HG03520 (cell line): Measurements from ENCODE around the gene VGLL4.

Experiments used
- ATAC-seq: cut with Tn5 transposase; IDR thresholded peaks from one replicate; pipeline ENCODE4 v1.9.1; 2021; ENCODE audit warnings: mild to moderate bottlenecking, moderate library complexity; ENCODE audit not compliant: unreplicated experiment

The VGLL4 gene

DNA sequence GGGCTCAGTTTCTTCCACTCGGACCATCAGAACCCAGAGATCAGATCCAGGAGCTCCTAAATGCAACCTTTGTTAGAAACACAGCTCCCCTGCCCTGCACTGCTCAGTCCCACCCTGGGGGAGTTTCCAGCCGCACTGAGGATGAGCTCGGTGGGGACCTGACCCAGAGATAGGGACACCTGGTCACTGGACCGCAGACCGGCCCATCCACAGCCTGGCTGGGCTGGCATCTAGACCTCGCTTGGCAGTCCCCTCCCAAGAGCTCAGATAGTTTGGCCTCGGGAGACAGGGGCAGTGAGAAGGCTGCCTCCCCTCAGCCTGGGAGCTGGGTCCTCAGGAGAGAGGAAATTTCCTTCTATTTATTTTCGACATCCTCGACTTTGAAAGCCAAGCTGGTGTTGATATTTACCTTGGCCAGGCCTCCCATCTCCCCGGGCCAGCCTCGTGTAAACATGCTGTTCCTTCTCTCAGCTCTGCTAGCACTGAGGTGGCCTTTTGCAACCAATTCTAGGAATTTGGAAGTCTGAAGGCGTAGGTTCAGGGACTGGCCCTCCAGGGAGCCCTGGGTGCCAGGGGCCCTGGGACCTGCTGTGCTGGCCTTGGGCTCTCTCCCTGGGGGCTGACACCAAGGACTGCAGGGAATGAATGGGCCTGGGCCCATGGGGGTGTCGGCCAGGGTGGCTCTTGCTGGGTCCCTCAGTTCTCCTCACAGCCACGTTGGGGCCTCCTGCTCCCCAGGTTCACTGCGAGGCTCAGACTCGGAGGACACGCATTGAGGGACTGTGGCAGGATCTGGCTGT, 90.1 kb downstream of the VGLL4 start:
- no peak for ATAC-seq

DNA sequence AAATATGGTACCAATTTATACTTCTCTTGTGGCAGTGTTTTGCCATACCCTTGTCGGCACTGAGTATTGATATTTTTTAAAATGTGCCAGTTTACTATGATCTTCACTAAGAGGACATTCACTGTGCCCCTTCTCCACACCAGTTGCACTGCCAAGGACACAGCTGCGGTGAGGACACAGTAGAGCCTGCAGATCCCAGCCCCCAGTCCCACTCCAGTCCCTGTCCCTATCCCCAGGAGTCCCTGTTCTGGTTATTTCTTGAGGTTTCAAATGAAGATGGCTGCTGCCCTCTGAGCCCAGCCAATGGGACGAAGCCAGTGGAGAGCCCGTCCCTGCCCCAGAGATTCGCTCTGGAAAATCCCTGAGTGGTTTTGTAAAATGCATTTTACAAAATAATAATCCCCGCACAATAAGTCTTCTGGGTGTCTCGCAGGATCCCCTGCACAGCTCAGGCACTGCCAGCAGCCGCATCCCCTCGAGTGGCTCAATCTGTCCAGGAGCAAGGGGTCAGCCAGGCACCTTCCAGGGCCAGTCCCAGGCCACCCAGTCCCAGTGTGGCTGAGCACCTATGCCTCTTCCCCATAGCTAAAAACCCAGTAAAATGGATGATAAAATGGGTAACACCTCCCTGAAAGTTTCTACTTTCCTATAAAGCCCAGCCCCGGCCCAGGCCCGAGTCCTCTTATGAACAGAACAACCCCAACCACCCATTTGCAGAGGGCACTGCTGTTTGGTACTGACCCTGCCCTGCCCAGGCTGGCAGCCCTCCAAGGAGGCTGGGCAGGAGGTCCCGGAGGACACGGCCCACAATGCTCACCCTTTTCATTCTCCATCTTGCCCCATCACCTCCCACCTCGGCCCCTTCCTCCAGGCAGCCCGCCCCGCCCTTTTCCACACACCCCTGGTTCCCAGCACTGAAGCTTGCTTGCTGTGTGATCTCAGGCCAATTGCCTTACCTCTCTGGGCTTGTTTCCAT, 91.1 kb downstream of the VGLL4 start:
- ATAC-seq = no peak

DNA sequence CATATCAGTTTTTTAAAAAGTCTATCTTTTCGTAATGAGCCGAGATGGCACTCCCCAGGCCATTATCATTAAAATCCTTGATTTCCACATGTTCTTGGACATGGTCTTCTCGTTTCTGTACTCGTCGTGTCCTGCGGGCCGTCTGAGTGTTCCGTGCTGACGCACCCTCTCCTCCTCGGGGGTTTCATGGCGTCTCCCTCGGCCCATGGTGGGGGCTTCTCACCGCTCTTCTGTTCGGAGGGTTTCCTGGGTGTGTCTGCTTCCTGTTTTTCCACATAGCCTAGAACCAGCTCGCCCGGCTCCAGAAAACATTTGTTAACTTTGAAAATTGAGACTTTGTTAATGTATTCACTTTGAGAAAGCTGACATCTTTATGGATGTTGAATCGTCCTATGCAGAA, 92.7 kb downstream of the VGLL4 start:
- no peak for ATAC-seq

DNA sequence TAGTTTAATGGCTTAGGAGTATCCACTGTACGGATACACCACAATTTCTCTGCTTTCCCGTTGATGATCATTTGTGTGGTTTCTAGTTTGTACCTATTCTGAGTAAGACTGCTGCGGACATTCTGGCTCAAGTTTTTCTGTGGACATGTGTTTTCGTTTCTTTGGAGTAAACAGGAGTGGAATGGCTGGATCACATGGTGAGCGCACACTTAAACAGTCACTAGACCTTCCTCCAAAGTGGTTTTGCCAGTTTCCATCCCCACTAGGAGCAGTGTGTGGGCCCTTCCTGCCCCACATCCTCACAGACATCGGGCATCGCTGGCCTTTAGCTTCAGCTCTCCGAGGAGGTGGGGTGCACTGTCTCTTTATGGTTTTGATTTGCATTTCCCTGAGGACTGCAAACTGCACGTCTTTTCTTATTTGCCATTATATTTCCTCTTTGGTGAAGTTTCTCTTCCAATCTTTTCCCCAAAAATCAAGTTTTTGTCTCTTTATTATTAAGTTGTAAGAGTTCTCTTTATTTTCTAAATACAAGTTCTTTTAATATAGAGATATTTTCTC, 94.1 kb downstream of the VGLL4 start:
- ATAC-seq = no peak

DNA sequence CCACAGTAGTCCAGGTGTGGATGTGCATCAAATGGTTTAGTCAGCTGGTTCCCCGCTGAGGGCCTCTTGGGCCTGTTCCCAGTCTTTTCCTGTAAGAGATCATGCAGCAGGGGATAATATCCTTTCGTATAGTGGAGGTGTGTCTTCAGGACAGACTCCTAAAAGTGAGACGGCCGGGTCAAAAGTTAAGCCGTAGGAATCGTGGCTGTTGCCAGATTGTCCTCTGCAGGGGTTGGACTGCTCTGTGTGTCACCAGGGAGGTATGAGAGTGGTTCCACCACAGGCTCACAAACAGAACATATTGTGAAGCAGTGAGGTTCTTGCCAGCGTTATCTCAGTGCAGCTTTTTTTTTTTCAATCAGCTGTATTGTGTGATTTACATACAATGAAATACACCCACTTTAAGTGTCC, 95.0 kb downstream of the VGLL4 start:
- no peak for ATAC-seq

DNA sequence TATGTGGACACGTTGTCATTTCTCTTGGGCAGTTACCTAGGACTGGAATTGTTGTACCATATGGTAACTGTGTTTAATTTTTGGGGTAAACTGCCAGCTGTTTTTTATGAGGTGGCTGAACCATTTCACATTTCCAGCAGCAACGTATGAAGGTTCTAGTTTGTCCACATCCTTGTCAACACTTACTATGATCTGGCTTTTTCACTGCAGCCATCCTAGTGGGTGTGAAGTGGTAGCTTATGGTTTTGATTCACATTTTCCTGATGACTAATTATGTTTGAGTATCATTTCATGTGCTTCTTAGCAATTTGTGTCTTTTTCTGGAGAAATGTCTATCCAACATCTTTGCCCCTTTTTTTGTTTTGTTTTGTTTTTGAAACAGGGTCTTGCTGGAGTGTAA, 96.2 kb downstream of the VGLL4 start:
- no peak for ATAC-seq

DNA sequence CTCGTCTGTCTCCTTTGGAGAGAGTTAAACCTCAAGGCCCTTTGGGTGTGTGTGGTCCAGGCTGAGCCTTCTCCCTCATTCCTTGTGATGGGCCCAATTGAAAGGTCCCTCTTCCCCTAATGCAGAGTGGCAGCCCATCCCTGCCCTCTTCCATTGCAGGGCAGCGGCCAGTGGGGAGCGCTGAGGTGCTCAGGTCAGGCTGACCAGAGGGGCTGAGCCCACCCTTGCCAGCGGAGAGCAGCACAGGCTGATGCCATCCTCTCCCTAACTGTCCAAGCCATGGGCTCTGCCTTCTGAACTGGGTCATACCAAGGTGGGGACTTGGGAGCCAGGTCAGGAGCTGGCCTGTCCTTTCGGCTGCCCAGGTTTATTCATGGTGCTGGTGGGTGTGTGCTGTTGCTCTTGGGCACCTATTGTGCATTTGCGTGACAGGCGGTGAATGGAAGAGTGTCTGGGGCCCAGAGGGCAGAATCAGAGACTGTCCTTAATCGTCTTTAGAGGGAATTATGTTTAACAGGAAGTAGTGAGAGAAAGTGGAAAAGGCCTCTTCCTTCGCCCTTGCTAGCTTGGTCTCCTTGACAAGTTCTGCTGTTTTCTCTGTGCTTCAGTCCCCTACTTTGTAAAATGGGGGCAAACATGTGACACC, 96.9 kb downstream of the VGLL4 start:
- no peak for ATAC-seq

DNA sequence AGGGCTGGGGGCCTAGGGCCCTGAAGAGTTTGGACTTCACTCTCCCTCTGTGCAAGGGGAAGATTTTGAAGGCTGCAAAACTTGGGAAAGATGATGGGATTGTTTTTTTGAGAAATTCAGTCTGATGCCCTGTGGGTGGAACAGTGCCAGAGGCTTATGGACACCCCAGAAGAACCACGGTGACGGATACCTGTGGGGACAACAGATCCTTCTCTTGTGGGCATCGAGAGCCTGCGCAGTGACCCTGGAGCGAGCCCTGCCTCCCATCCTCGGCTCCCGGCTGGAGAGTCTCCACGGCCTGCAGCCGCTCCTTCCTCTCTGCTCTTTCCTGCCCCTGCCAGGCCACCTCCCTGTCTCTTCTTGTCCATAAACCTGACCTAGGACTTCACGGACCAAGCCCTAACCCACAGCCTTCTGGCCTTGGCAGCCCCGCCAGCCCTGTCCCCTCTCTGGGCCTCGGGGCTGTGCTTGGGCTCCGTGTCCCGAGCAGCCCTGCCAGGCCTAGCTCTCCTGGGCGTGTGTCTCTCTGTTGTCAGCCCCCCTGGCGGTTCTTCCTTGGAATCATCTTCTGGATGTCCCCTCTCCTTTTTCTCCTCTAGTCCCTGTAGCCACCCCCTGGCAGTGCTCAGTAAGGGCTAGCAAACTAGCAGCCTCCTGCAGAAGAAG, 98.4 kb downstream of the VGLL4 start:
- ATAC-seq = no peak

DNA sequence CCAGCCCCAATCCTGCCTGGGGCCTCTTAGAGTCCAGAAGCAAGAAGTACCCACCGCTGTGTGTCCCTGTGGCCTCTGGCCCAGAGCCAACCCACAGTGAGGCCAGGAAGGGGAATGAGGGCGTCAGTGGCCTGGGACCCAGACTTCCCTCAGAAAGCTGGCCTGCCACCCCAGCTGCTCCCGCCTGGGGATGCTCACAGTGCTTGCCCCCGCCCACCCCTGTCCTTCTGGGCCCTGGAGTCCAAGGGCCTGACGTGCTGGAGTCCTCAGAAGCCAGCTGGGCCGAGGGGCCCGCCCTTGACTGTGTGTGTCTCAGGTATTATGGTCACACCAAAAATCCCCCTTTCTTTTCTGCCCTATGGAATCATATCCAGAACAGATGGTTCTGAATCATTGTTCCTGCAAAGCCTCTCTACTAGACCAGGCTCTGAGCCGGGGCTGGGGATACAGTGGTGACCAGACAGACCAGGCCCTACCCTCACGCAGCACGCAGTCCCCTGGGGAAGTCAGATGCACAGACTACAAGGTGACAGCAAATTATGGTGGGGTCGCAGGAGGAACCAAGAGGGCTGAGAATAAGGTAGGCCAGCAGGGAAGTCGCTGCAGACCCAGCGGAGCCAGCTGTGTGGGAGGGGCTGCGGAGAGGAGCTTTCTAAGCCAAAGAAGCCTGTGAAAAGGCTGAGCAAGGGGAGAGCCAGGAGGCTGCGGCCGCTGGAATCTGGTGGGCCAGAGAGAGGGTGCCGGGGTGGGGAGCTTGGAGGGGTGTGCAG, 99.1 kb downstream of the VGLL4 start:
- no peak for ATAC-seq

DNA sequence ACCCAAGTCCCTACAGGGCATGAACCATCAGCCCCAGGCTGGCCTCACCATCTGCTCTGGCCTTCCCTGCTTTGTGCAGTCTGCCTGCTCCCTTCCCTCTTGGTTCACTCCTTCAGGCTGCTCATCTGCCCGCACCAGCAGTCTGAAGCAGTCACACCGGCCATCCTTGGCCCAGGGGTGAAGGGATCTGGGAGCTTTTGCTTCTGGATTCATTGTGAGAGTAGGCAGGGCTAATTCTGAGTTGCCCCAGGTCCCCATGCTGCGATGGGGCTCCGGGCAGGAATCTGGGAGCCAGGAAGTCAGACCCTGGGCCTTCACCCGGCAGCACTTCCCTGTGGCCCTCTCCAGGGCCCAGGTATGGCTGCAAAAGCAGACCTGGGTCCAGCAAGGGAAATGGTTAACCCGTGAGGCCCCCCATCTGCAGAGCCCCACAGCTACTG, 99.7 kb downstream of the VGLL4 start:
- no peak for ATAC-seq

DNA sequence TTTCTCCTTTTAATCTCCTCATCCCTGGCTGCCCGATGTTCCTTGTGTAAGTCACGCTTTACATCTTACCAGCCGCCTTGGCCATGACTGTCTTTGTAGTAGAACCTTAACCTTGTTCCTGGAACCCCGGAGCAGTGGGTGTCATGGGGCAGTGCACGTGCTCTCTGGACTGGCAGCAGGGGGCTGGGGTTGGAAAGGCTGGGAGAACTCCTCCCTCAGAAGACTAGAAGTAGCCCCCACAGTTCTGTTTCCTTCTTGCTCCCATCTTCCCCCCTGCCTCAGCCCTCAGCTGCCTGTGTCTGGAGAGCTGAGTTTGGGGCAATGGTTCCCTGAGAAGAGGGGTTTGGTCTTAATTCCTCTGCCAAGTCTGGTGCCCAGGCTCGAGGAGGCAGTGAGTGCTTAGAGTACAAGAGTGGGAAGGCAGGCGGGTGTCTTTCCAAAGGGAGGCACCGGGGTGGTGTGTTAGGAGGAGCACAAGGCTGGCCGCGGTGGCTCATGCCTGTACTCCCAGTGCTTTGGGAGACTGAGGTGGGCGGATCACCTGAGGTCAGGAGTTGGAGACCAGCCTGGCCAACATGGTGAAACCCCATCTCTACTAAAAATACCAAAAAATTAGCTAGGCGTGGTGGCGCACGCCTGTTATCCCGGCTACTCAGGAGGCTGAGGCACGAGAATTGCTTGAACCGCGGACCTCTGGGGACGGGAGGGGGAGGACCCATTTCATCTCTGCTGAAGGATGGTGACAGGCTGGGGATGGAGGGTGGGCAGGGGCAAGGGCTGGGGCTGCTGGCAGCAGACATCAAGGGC, 100.4 kb downstream of the VGLL4 start:
- ATAC-seq = no peak

DNA sequence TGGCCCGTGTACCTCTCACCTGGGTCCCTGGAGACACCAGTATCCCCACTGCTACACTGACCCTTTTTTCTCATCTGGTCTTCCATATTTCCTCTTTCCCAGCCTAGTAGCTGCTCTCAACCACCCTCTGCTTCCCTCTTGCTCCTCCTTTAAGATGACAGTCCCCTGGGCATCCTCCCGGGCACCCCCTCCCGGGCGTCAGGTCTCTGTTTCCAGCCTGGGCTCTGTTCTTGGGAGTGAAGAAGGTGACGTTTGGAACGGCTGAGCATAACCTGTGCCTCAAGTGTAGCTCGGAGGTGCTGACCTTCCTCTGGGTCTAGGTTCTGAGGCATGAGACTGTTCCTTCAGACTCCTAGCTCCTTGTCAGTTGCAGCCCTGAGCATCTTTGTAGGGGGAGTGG, 101.2 kb downstream of the VGLL4 start:
- no peak for ATAC-seq

DNA sequence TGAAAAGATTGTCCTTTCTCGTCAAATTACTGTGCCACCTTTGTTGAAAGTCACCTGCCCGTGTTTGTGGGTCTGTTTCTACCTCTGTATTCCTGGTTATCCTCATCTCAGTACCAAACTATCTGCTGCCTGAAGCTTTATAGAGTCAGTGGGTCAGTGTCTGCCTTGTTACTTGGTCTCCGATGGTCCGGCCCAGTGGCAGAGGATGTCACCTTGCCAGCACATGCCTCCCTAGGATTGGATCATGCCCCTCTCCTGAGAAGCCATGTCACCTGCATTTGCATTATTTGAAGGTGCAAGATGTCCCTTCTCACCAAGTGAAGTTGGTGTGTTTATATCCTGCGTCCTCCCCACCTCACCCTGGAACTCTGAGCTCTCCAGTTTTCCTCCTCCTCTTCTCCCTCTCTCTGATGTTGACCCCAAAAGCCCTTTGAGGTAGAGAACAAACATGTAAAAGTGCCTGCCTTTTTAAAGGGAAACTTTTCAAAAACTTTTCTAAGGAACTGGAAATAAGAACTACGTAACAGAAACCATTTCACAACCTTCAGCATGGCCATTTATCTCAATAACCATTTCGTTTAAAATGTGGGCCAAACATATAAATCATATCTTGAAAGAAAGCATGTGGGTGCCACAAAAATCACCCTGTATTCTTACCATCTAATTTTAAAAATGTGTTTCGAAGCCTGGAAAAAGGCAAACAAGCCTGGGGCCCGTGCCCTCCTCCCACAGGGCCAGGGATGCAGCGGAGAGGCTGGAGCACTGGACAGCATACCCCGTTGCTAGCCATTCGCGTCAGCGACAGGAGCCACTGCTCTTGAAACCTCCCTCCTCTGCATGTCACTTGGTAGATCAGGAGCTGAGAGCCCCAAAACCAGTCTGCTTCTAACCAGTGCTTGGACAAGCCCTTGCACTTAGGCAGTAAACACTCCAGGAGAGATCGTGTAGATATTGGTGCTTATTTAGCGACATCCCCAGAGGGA, 102.1 kb downstream of the VGLL4 start:
- no peak for ATAC-seq

DNA sequence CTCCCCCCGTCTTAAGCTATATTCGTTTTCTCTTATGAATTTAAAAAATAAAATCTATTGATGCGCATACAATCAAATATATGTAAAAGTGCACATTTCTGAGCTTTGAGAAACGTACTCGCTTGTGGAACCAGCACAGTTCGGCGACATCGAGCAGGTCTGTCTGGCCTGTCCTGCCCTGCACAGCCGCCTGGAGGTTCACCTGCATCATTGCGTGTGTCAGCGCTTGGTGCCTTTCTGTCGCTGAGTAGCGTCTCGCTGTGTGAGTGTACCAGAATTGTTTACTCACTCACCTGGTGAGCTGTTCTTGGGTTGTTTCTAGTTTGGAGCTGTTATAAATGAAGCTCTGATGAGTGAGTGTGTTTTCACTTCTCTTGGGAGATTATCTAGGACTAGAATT, 104.0 kb downstream of the VGLL4 start:
- ATAC-seq = no peak

DNA sequence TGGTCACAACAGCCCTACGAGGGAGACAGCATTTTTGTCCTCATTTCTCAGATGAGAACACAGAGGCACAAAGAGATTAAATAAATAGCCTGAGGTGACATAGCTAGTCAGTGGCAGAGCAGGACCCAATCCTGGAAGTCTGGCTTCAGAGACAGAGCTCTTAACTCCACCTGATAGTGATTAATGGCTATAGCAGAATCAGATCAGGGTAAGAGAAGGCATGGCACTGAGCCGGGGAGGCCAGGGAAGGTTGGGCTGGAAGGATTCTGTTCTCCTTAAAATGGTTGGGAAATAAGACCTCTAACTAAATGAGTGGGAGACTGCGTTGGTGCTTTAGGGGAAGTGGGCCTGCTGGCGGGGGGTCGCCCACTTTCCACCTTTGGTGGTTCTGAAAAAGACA, 104.5 kb downstream of the VGLL4 start:
- no peak for ATAC-seq

DNA sequence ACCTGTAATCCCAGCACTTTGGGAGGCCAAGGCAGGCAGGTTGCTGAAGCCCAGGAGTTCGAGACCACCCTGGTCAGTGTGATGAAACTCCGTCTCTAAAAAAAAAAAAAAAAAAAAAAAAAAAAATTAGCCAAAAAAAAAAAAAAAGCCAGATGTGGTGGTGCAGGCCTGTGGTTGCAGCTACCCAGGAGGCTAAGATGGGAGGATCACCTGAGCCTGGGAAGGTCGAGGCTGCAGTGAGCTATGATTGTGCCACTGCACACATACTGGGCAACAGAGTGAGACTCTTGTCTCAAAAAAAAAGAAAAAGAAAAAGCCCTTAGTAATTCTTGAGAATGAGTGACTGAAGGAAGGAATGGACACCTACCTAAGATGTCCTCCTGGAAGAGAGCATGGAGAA, 105.1 kb downstream of the VGLL4 start:
- no peak for ATAC-seq

DNA sequence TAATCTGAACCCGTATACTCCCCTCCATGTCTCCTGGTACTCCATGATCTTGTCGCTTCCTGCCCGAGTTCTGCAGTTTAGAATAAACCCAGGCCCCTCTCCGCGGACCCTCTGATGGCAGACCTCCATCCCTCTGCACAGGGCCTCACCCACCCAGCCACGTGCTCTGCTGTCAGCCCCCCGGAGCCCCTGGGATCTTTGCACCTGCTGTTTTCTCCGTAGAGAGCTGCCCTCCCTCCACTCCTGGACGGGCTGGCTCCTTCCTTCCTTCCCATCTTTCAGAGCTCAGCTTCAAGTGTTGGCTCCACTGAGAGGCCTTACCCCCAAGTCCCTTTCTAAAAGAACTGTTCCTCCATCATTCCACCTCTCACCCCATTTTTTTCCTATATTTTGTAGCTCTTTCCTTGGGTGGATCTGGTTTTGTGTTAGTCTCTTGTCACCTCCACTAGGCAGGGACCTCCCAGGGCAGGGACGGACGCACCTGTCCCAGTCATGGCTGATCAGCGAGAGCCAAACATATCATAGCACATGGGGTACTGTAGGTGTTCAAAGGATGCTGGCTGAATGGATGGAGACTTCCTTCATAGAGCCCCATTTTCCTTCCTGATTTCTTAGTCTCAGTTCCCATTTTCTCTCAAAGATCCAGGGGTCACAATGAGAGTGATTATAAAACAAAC, 106.6 kb downstream of the VGLL4 start:
- no peak for ATAC-seq
